ENCODE data around the gene VPS29. TPM values are rescaled to one million over a fixed set of nuclear protein-coding genes. Genes with fewer than 3 reads are reported as not detected.

Gene VPS29
- total RNA-seq, 2 experiments from 2014 or later, result 129 to 137 TPM

Other genes with a start within 250 kb of the VPS29 start
- 100 to 1,000 TPM; 142 TPM for gene ATP2A2, start 220.9 kb downstream of the VPS29 start, total RNA-seq
- gene ANAPC7, start 98.4 kb downstream of the VPS29 start, total RNA-seq, result 10 to 100 TPM; 47.2 to 47.3 TPM
- 100 to 1,000 TPM; 460 to 466 TPM for gene ARPC3, start 51.8 kb downstream of the VPS29 start, total RNA-seq
- 10 to 100 TPM; 18.9 to 21.6 TPM for gene GPN3, start 33.9 kb downstream of the VPS29 start, total RNA-seq
- gene FAM216A, start 33.3 kb downstream of the VPS29 start, total RNA-seq, result 10 to 100 TPM; 14.7 to 16.7 TPM
- 1 to 10 TPM; 1.1 to 2.0 TPM for gene RAD9B, start 220 bp upstream of the VPS29 start, total RNA-seq
- gene PPTC7, start 81.2 kb upstream of the VPS29 start, total RNA-seq, result 10 to 100 TPM; 31.5 to 31.8 TPM
- 1 to 10 TPM; 2.6 to 3.4 TPM for gene TCTN1, start 112.0 kb upstream of the VPS29 start, total RNA-seq
- gene HVCN1, start 187.0 kb upstream of the VPS29 start, total RNA-seq, result 10 to 100 TPM; 11.6 to 12.9 TPM
- gene PPP1CC, start 240.8 kb upstream of the VPS29 start, total RNA-seq, result 100 to 1,000 TPM; 221 to 230 TPM

Measured in activated CD4-positive, alpha-beta memory T cell treated with anti-CD3 and anti-CD28 coated beads, Interleukin-2, amount 10 ng/mL, durations not matched to agents 7 days and 5 days (primary cell).